GM18870 (cell line): ENCODE data around the gene ABHD6.
"Not testable (repeated sequence)": the region's sequence is repeated elsewhere in the genome, so short reads cannot be mapped to it uniquely, and the experiment has no call there.

Experiments used
- ATAC-seq: cut with Tn5 transposase; IDR thresholded peaks from one replicate; pipeline ENCODE4 v1.9.1; 2021; ENCODE audit warnings: moderate library complexity; ENCODE audit not compliant: unreplicated experiment

Gene ABHD6

GRCh38 chr3:58273362-58273761 is 35.8 kb downstream of the ABHD6 start:
- not testable (repeated sequence) for ATAC-seq

GRCh38 chr3:58274027-58274614 is 36.5 kb downstream of the ABHD6 start:
- no peak for ATAC-seq

- no peak for ATAC-seq
These were observed 43.5 kb downstream of the ABHD6 start for GRCh38 chr3:58281069-58281468.

- no peak for ATAC-seq
These were observed 47.7 kb downstream of the ABHD6 start for GRCh38 chr3:58285334-58285733.

- ATAC-seq: no peak
These were observed 49.8 kb downstream of the ABHD6 start for GRCh38 chr3:58287354-58287753.

- ATAC-seq: no peak
These were observed 50.6 kb downstream of the ABHD6 start for GRCh38 chr3:58288011-58288728.

GRCh38 chr3:58288964-58289613 is 51.5 kb downstream of the ABHD6 start:
- not testable (repeated sequence) for ATAC-seq

- not testable (repeated sequence) for ATAC-seq
These were observed 52.9 kb downstream of the ABHD6 start for GRCh38 chr3:58290446-58290845.

GRCh38 chr3:58291671-58292338 is 54.2 kb downstream of the ABHD6 start:
- no peak for ATAC-seq

- ATAC-seq: no peak
These were observed 55.3 kb downstream of the ABHD6 start for GRCh38 chr3:58292866-58293265.

GRCh38 chr3:58293516-58293915 is 55.9 kb downstream of the ABHD6 start:
- no peak for ATAC-seq

- no peak for ATAC-seq
These were observed 58.7 kb downstream of the ABHD6 start for GRCh38 chr3:58296269-58296668.

GRCh38 chr3:58296843-58297242 is 59.3 kb downstream of the ABHD6 start:
- no peak for ATAC-seq

- ATAC-seq: no peak
These were observed 60.6 kb downstream of the ABHD6 start for GRCh38 chr3:58298190-58298589.

- ATAC-seq: no peak
These were observed 61.5 kb downstream of the ABHD6 start for GRCh38 chr3:58299075-58299474.

GRCh38 chr3:58299839-58300516 is 62.4 kb downstream of the ABHD6 start:
- no peak for ATAC-seq

- ATAC-seq: peak; percentile 85
These were observed 68.5 kb downstream of the ABHD6 start, which contains the start of the genes HTD2 and RPP14 for GRCh38 chr3:58305882-58306711. Gene HTD2 (plus strand): TSS chr3:58306520. CDS start chr3:58317614, 11,094 bp downstream. Gene RPP14 (plus strand): TSS chr3:58306245. CDS start chr3:58310330, 4,085 bp downstream.

- no peak for ATAC-seq
These were observed 70.1 kb downstream of the ABHD6 start for GRCh38 chr3:58307639-58308215.

GRCh38 chr3:58308728-58309127 is 71.1 kb downstream of the ABHD6 start:
- no peak for ATAC-seq

GRCh38 chr3:58317811-58318210 is 80.2 kb downstream of the ABHD6 start:
- ATAC-seq: no peak
